Retinal pigment epithelial cell (primary cell): ENCODE results near the gene CD83.

Experiments
- DNase-seq: peaks from one replicate; pipeline ENCODE4 v3.0.0-alpha.2; 2010; ENCODE audit warnings: low read depth
- H3K4me3 ChIP-seq: 2 replicates; pipeline ENCODE4 v1.5.1; 2011; ENCODE audit warnings: mild to moderate bottlenecking, low read length, control low read depth, moderate library complexity
- TF ChIP-seq, protein P1 (sequence below): conservative IDR thresholded peaks from 2 replicates; pipeline ENCODE4 v1.5.1; 2011; ENCODE audit warnings: low read depth, low read length, control low read depth, inconsistent platforms

Gene CD83

DNA sequence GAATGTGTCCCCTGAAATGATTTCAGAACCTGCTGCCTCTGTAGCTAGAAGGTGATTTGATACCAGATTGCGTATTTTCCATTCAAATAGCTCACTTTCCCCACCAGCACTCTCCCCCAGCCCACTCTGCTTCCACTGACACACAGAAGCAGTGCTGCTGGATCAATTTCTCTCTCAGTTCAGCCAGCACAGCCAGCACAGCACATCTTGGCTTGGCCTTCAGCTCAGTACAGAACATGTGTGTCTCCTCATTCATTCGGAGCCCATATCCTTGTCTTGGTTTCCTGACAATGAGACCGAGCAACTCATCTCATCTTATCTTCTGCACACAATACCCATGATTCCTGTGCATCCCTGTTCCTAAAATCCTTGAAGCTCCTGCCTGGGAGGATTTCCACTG lies 33.8 kb upstream of the CD83 start:
- H3K4me3 ChIP-seq = no peak overlapping the region
- TF ChIP-seq, protein P1, sequence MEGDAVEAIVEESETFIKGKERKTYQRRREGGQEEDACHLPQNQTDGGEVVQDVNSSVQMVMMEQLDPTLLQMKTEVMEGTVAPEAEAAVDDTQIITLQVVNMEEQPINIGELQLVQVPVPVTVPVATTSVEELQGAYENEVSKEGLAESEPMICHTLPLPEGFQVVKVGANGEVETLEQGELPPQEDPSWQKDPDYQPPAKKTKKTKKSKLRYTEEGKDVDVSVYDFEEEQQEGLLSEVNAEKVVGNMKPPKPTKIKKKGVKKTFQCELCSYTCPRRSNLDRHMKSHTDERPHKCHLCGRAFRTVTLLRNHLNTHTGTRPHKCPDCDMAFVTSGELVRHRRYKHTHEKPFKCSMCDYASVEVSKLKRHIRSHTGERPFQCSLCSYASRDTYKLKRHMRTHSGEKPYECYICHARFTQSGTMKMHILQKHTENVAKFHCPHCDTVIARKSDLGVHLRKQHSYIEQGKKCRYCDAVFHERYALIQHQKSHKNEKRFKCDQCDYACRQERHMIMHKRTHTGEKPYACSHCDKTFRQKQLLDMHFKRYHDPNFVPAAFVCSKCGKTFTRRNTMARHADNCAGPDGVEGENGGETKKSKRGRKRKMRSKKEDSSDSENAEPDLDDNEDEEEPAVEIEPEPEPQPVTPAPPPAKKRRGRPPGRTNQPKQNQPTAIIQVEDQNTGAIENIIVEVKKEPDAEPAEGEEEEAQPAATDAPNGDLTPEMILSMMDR = no peak
- no peak for DNase-seq

DNA sequence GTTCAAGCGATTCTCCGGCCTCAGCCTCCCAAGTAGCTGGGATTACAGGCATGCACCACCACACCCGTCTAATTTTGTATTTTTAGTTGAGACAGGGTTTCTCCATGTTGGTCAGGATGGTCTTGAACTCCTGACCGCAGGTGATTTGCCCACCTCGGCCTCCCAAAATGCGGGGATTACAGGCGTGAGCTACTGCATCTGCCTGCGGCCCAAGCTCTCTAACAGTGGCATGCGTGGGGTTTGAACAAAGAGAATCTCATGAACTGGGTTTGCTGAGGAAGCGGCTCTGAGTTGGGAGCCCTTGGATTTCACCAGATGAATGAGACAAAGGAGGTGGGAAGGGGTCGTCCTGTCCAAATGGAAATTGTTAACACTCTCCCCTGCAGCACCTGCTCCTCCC lies 33.2 kb upstream of the CD83 start:
- TF ChIP-seq, protein P1 = no peak
- no peak for DNase-seq
- no peak overlapping the region for H3K4me3 ChIP-seq

DNA sequence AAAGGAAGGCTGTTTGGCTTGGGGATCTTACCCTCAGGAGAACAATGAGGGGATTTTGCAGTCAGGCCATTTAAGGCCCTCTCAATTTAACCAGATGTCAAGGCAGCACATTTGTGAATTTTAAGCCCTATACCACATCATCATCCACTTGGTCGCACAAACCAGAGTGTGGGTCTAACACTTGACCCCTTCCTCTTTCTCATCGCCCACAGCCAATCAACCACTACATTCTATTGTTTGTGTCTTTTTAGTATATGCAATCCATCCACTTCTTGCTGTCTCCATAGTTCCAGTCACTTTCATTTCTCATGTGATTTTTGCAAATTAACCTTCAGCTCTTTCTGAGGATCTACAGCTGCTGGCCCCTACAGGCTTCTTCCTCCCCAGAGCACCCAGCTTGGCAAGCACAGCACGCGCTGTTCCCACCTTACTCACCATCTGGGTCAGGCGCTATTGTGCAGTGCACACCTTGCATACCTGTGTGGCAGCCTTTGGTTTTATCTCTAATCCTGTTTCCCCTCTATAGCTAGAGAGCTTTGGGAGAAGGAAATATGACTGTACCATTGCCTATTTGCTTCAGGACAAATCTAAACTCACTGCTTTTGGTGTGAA lies 32.3 kb upstream of the CD83 start:
- TF ChIP-seq, protein P1 = no peak
- no peak overlapping the region for H3K4me3 ChIP-seq
- DNase-seq = no peak

DNA sequence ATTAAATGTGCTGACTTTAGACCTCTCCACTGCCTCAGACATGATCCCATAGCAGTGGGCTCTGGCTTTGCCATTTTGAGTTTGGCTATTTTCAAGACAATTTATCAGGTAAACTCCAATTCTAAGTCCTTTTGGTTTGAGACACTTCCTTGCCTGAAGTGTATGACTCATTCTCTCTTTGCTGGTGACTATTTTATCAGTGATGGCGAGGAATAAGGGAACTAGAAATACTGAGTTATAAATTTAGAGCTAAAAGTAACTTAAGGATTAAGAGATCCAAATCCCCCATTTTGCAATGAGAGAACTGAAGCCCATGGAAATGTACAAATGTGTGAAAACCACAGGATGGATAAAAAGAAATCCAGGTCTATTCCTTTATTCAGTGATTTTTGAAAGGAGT lies 30.9 kb upstream of the CD83 start:
- DNase-seq = no peak
- TF ChIP-seq, protein P1 = no peak

DNA sequence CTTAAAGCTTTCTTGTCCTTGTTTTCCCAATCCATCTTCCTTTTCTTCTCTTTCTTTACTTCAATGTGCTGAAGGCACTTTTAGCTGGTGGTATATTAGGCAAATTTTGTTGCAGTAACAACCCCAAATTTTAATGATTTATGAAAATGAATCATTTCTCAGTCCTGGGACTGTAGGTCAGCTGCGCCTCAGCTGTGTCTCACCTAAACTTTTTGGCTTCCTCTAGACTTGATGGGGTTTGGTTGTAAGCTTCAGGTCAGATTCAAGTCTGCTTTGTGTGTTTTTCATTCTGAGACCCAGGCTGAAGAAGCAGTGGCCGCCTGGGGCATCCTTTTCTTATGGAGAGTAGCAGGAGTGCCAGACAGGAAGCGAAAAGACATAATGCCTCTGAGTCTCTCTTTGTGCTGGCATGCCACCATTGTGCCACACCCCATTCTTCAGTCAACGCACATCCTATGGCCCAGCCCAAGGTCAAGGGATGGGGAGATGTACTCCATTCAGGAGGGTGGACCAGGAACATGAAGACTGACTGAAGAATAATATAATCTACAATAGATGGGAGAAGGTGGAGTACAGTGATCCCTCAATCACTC lies 28.9 kb upstream of the CD83 start:
- no peak overlapping the region for H3K4me3 ChIP-seq
- DNase-seq = no peak
- TF ChIP-seq, protein P1 = no peak

More for the DNA sequence above, 30.9 kb upstream of the CD83 start:
- no peak overlapping the region for H3K4me3 ChIP-seq

DNA sequence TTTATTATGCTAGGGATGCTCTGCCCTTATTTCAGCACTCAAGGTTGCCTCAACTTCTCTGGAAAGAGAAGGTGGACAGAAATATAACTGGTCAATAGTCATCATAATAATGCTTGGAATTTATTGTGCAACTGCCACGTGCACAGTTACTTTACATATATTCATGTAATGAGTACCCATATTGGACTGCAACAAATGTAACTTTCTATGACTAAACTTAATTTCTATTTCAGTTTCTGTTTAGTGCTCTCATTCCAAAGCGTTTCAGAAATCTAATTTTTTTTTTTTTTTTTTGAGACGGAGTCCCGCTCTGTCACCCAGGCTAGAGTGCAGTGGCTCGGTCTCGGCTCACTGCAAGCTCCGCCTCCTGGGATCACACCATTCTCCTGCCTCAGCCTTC lies 28.3 kb upstream of the CD83 start:
- H3K4me3 ChIP-seq = no peak overlapping the region
- TF ChIP-seq, protein P1 = no peak
- DNase-seq = no peak

DNA sequence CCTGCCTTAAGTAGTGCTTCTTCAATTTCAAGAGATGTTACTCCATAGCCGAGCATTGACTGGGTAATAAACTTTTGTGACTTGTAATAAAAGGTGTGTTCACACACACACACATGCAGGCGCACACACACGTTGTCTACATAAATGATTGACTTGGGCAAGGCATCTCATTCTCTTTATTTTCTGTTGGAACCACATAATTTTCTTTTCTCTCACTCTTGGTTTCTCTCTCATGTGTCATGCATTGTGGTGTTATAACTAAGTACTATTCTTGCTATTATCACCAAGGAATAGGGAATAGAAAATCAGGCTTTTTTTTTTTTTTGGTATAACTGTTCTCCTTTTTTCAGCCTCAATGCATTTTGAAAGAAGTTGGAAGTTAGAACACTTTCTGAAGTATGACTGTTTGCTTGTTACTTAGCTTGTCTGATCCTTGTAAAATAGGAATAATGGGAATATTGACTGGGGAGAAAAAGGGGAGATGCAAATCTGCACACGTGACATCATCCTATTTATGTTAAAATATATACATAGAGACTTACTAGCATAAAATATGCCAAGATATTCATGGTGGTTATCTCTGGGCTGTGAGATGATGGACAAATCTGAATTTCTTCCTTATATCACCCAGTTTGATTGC lies 26.1 kb upstream of the CD83 start:
- DNase-seq = no peak
- TF ChIP-seq, protein P1 = no peak

More for the DNA sequence above, 26.1 kb upstream of the CD83 start:
- H3K4me3 ChIP-seq = no peak overlapping the region
